Stimulated activated naive CD8-positive, alpha-beta T cell treated with anti-CD3 and anti-CD28 coated beads, Interleukin-15, Interleukin-2, amounts not matched to agents 100 ng/mL and 50 ng/mL, for 24 hours (primary cell): ENCODE results near the gene CLDN24.
"Not testable (repeated sequence)": the region's sequence is repeated elsewhere in the genome, so short reads cannot be mapped to it uniquely, and the experiment has no call there.

Experiments used
- H3K27ac Mint-ChIP-seq: one replicate; pipeline ENCODE4 v1.8.0; 2021; ENCODE audit warnings: mild to moderate bottlenecking, mixed read lengths
- H3K27me3 Mint-ChIP-seq: one replicate; pipeline ENCODE4 v1.8.0; 2021; ENCODE audit warnings: mixed read lengths
- H3K36me3 Mint-ChIP-seq: one replicate; pipeline ENCODE4 v1.8.0; 2021; ENCODE audit warnings: low read depth, mixed read lengths
- H3K4me1 Mint-ChIP-seq: one replicate; pipeline ENCODE4 v1.8.0; 2021; ENCODE audit warnings: low read depth, mixed read lengths
- H3K4me3 Mint-ChIP-seq: one replicate; pipeline ENCODE4 v1.8.0; 2021; ENCODE audit warnings: mild to moderate bottlenecking, mixed read lengths
- H3K9me3 Mint-ChIP-seq: one replicate; pipeline ENCODE4 v1.8.0; 2021; ENCODE audit warnings: mixed read lengths

CLDN24 gene

GRCh38 chr4:183335369-183335940 lies 13.2 kb upstream of the CLDN24 start:
- no peak overlapping the region for H3K27ac Mint-ChIP-seq
- H3K4me1 Mint-ChIP-seq = peaks cover 8% of the 10 kb centered on the region
- H3K4me3 Mint-ChIP-seq = no peak overlapping the region
- no peaks in the 10 kb centered on the region for H3K36me3 Mint-ChIP-seq
- H3K27me3 Mint-ChIP-seq = peaks cover 29% of the 10 kb centered on the region
- no peaks in the 10 kb centered on the region for H3K9me3 Mint-ChIP-seq

- no peaks in the 10 kb centered on the region for H3K36me3 Mint-ChIP-seq
- peaks cover 20% of the 10 kb centered on the region for H3K27me3 Mint-ChIP-seq
- H3K27ac Mint-ChIP-seq = no peak overlapping the region
- H3K4me1 Mint-ChIP-seq = peaks cover 8% of the 10 kb centered on the region
- no peaks in the 10 kb centered on the region for H3K9me3 Mint-ChIP-seq
- no peak overlapping the region for H3K4me3 Mint-ChIP-seq
Observed at GRCh38 chr4:183333983-183334382, 11.8 kb upstream of the CLDN24 start.

DNA sequence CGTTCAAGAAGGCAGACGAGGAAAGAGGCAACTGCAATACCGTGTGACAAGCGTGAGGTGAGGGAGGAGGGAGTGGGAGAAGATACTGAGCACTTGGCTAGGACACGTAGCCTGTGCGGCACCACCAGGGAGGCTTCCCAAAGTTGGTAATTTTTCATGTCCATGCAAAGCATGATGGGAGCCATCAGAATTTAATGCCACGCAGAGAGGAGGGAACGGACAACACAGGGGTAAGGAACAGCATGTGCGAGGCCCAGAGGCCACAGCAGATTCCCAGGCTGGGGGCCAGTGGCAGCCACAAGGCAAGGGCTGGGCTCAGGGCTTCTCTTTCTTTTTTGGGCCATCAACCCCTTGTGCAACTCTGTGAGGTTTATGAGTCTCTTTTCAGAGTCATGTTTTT lies 11.0 kb upstream of the CLDN24 start:
- Mint-ChIP-seq H3K27ac (no peak overlapping the region), H3K36me3 (no peaks in the 10 kb centered on the region), H3K4me1 (peaks cover 8% of the 10 kb centered on the region), H3K9me3 (no peaks in the 10 kb centered on the region), H3K4me3 (no peak overlapping the region), H3K27me3 (peaks cover 20% of the 10 kb centered on the region)

DNA sequence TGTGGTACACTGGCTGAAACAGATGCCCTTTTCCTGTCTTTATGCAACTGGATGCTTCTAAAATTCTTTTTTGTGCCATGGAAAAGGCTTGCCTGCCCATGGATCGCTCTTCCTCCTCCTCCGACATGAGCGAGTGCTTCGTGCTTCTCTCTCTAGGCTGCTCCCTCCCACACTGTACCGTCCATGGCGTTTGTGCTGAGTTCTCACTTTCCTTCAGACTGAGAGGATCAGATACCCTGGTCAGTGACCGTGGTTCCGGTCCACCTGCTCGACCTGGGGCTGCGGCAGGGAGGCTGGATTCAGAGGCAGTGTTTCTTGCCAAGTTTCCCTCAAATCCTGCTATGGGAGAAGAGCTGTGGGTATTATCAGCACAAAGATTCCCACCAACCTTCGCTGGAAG lies 10.2 kb upstream of the CLDN24 start:
- Mint-ChIP-seq H3K36me3 (no peaks in the 10 kb centered on the region), H3K4me1 (peaks cover 8% of the 10 kb centered on the region), H3K9me3 (no peaks in the 10 kb centered on the region), H3K27me3 (peaks cover 20% of the 10 kb centered on the region), H3K27ac (no peak overlapping the region), H3K4me3 (no peak overlapping the region)

GRCh38 chr4:183330841-183331240 lies 8.6 kb upstream of the CLDN24 start:
- H3K4me1 Mint-ChIP-seq = peaks cover 8% of the 10 kb centered on the region
- H3K9me3 Mint-ChIP-seq = peaks cover 5% of the 10 kb centered on the region
- H3K27me3 Mint-ChIP-seq = peaks cover 26% of the 10 kb centered on the region
- H3K36me3 Mint-ChIP-seq = no peaks in the 10 kb centered on the region
- H3K4me3 Mint-ChIP-seq = no peak overlapping the region
- H3K27ac Mint-ChIP-seq = no peak overlapping the region

DNA sequence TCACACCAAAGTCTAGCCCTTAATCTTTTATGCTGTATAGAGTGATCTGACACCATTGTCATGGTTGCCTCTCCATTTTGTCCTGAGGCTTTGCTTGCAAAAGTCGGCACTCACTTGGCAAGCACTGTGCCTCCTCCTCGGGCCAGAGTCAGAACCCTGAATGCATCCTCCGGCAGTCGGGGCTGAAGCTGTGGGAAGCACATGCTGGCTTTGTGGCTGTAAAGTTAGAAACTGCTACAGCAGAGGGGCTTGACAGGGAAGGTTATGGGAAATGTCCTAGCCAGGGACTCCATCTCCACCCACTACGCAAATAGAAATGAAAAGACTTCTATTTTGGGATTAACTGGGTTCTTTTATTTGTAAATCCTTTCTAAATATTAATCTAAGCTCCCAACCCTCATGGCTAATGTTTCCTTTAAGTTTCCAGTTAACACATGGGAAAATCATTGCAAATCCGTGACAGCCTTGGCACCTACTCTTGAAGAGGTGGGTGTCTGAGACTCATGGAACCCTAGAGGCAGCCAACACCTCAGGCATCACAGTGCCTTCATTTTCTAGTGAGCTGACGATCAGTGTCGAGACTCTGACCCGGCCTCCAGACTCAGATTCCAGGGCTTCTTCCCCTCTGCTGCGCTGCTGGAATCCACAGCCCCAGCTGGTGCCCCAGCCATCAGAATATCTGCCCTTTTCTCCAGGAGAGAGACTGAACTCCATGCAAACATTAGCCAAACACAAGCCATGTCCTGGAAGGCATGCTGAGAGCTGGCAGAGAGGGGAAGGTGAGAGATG lies 7.9 kb upstream of the CLDN24 start:
- Mint-ChIP-seq H3K9me3 (peaks cover 5% of the 10 kb centered on the region), H3K36me3 (no peaks in the 10 kb centered on the region), H3K4me3 (no peak overlapping the region), H3K27ac (no peak overlapping the region), H3K4me1 (peaks cover under 1% of the 10 kb centered on the region), H3K27me3 (peaks cover 21% of the 10 kb centered on the region)

DNA sequence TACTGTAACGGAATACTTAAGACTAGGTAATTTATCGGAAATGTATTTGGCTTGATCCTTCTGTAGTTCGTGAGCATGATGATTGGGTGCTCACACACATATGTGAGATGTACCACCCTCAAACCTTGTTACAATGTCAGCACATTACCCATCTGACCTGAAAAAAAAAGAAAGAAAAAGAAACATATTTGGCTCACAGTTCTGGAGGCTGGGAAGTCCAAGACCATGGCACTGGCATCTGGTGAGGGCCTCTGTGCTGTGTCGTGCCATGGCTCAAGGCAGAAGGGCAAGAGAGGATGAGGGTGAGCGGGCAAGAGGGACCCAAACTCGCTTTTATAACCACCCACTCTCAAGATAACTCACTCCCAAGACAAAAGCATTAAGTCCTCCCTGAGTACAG lies 7.0 kb upstream of the CLDN24 start:
- Mint-ChIP-seq H3K36me3 (no peaks in the 10 kb centered on the region), H3K27me3 (peaks cover 21% of the 10 kb centered on the region), H3K4me3 (no peak overlapping the region), H3K9me3 (peaks cover 5% of the 10 kb centered on the region), H3K4me1 (no peaks in the 10 kb centered on the region), H3K27ac (no peak overlapping the region)

DNA sequence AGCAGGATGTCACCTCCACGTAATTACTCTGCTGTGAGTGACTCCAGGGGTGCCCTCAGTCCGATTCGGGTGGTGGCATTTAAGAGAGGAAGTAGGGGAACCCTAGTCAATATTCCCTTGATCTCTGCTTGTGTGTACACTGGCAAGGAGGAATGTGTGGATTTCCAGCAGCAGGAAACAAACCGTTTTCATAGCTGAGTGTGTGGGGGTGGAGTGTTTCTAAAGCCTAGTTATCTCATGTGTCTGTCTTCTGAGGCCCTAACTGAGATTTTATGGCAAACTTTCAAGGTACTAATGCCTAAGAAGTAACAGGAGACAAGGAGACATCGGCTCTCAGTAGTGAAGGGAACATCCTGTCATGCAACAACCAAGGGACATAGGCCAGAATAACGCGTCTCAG lies 6.6 kb upstream of the CLDN24 start:
- no peaks in the 10 kb centered on the region for H3K4me1 Mint-ChIP-seq
- no peak overlapping the region for H3K4me3 Mint-ChIP-seq
- H3K9me3 Mint-ChIP-seq = peaks cover 5% of the 10 kb centered on the region
- no peaks in the 10 kb centered on the region for H3K36me3 Mint-ChIP-seq
- H3K27ac Mint-ChIP-seq = no peak overlapping the region
- H3K27me3 Mint-ChIP-seq = peaks cover 19% of the 10 kb centered on the region

DNA sequence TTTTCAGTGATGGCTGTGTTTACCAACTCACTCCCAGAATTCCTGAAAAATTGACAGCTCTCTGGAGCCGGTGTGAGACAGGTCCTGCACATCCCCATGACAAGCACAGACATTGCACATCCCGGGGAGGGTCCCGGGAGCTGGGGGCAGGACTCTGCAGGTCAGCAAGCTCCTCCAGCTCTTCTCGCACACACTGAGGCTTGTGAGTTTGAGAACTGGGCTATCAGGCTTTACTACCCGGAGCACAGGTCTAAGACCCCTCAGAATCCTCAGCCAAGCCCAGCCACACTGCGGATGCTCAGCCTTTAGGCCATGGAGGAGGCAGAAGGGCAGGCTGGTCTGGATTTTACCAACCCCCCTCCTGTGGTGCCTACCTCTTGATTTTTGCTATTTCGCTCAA lies 5.6 kb upstream of the CLDN24 start:
- peaks cover 12% of the 10 kb centered on the region for H3K27me3 Mint-ChIP-seq
- no peaks in the 10 kb centered on the region for H3K36me3 Mint-ChIP-seq
- H3K9me3 Mint-ChIP-seq = peaks cover 5% of the 10 kb centered on the region
- no peak overlapping the region for H3K27ac Mint-ChIP-seq
- H3K4me3 Mint-ChIP-seq = no peak overlapping the region
- H3K4me1 Mint-ChIP-seq = no peaks in the 10 kb centered on the region

DNA sequence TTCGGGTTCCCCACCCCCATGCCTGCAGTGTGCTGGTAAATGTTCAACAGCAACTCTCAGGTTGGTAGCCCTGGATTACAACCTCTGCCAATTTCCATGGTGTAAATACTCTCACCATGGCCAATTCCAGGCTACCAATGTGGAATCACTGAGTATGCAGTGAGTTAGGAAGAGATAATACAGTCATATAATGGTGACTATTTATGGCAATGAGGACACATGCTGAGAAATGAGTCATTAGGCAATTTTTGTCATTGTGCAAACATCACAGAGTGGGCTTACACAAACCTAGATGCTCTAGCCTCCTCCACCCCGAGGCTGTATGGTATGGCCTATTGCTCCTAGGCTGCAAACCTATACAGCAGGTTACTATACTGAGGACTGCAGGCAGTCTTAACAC lies 4.6 kb upstream of the CLDN24 start:
- no peaks in the 10 kb centered on the region for H3K4me1 Mint-ChIP-seq
- H3K36me3 Mint-ChIP-seq = no peaks in the 10 kb centered on the region
- peaks cover 11% of the 10 kb centered on the region for H3K27me3 Mint-ChIP-seq
- no peak overlapping the region for H3K27ac Mint-ChIP-seq
- H3K4me3 Mint-ChIP-seq = no peak overlapping the region
- H3K9me3 Mint-ChIP-seq = peaks cover 5% of the 10 kb centered on the region

DNA sequence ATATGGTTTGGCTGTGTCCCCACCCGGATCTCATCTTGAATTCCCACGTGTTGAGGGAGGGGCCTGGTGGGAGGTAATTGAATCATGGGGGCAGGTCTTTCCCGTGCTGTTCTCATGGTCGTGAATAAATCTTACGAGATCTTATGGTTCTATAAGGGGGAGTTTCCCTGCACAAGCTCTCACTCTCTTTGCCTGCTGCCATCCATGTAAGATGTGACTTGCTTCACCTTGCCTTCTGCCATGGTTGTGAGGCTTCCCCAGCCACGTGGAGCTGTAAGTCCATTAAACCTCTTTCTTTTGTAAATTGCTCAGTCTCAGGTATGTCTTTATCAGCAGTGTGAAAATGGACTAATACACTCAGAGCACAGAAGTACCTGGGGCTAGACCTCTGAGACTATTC lies 4.2 kb upstream of the CLDN24 start:
- not testable (repeated sequence) for H3K4me3 Mint-ChIP-seq, H3K9me3 Mint-ChIP-seq, H3K27ac Mint-ChIP-seq, H3K36me3 Mint-ChIP-seq, H3K27me3 Mint-ChIP-seq, H3K4me1 Mint-ChIP-seq

DNA sequence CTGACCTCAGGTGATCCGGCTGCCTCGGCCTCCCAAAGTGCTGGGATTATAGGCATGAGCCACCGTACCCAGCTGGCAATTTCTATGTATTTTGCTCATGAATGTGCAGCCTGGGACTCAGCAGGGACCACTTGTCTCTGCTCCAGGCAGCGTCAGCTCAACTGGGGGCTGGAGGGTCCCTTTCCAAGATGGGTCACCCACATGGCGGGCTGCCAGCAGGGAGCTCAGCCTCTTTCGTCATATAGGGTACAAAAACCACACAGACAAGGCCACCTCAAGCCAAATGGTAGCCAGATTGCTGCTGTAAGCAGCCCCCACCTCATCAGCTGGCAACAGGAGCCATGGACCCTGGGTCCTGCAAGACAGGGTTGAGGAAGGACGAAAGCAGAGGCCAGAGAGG lies 2.4 kb upstream of the CLDN24 start:
- no peak overlapping the region for H3K27ac Mint-ChIP-seq
- H3K4me1 Mint-ChIP-seq = peaks cover 12% of the 10 kb centered on the region
- H3K4me3 Mint-ChIP-seq = no peak overlapping the region
- peaks cover 9% of the 10 kb centered on the region for H3K27me3 Mint-ChIP-seq
- H3K36me3 Mint-ChIP-seq = no peaks in the 10 kb centered on the region
- H3K9me3 Mint-ChIP-seq = peaks cover 5% of the 10 kb centered on the region

- H3K4me3 Mint-ChIP-seq, H3K27ac Mint-ChIP-seq, H3K9me3 Mint-ChIP-seq, H3K36me3 Mint-ChIP-seq: not testable (repeated sequence)
- peaks cover 12% of the 10 kb centered on the region for H3K4me1 Mint-ChIP-seq
- peaks cover 11% of the 10 kb centered on the region for H3K27me3 Mint-ChIP-seq
Observed at GRCh38 chr4:183324056-183324455, 1.8 kb upstream of the CLDN24 start.

- Mint-ChIP-seq H3K27me3 (peaks cover 12% of the 10 kb centered on the region), H3K27ac (no peak overlapping the region), H3K9me3 (peaks cover 5% of the 10 kb centered on the region), H3K36me3 (no peaks in the 10 kb centered on the region), H3K4me3 (no peak overlapping the region), H3K4me1 (peaks cover 12% of the 10 kb centered on the region)
Observed at GRCh38 chr4:183323295-183323694, 1.1 kb upstream of the CLDN24 start.

- H3K36me3 Mint-ChIP-seq = no peaks in the 10 kb centered on the region
- no peak overlapping the region for H3K4me3 Mint-ChIP-seq
- H3K27me3 Mint-ChIP-seq = peaks cover 8% of the 10 kb centered on the region
- peaks cover 2% of the 10 kb centered on the region for H3K9me3 Mint-ChIP-seq
- H3K4me1 Mint-ChIP-seq = peaks cover 12% of the 10 kb centered on the region
- H3K27ac Mint-ChIP-seq = no peak overlapping the region
Observed at GRCh38 chr4:183321516-183321915, 710 bp downstream of the CLDN24 start.

GRCh38 chr4:183321079-183321478 lies 1.1 kb downstream of the CLDN24 start:
- Mint-ChIP-seq H3K36me3 (no peaks in the 10 kb centered on the region), H3K27me3 (peaks cover 6% of the 10 kb centered on the region), H3K27ac (no peak overlapping the region), H3K9me3 (no peaks in the 10 kb centered on the region), H3K4me1 (peaks cover 12% of the 10 kb centered on the region), H3K4me3 (no peak overlapping the region)
